ENCODE results near the gene STARD13.

- no peak for TF ChIP-seq CTCF (IDR thresholded peaks at IDR 0.05 in 2 of 3, conservative IDR thresholded peaks at IDR 0.05 in 1 of 3; ENCODE audit: borderline replicate concordance in 1 of 3, insufficient read depth in 1 of 3, low read depth in 2 of 3, low read length in 2 of 3)
- TF ChIP-seq EZH2phosphoT487 (IDR thresholded peaks at IDR 0.05; ENCODE audit: borderline replicate concordance) = no peak
- no peak for TF ChIP-seq SP1 (IDR thresholded peaks at IDR 0.05; ENCODE audit: low read depth)
- TF ChIP-seq FOSL1 (IDR thresholded peaks at IDR 0.05; ENCODE audit: low read depth) = no peak
- no peak for TF ChIP-seq ELF1 (IDR thresholded peaks at IDR 0.05; ENCODE audit: borderline replicate concordance, low read depth)
- no peak for TF ChIP-seq CEBPB (IDR thresholded peaks at IDR 0.05; ENCODE audit: low read depth)
- TF ChIP-seq CBX3 (IDR thresholded peaks at IDR 0.05; ENCODE audit: low read depth) = no peak
Observed at GRCh38 chr13:33263484-33263883, 22.1 kb downstream of the STARD13 start.
